GM10847 (cell line): ENCODE results near the gene GRAMD2B.

Experiments used
- POLR2A ChIP-seq: IDR thresholded peaks from 2 replicates; pipeline ENCODE4 v1.6.1; 2011; ENCODE audit not compliant: insufficient read length; ENCODE audit errors: extremely low read depth

GRAMD2B gene

GRCh38 chr5:126460977-126461376 lies 37.8 kb downstream of the GRAMD2B start:
- TF ChIP-seq POLR2A: no peak

GRCh38 chr5:126461838-126462237 lies 38.6 kb downstream of the GRAMD2B start:
- TF ChIP-seq POLR2A: no peak

- TF ChIP-seq POLR2A: no peak
These were observed 39.2 kb downstream of the GRAMD2B start for GRCh38 chr5:126462239-126463014.

GRCh38 chr5:126464016-126464415 lies 40.8 kb downstream of the GRAMD2B start:
- no peak for TF ChIP-seq POLR2A

- no peak for TF ChIP-seq POLR2A
These were observed 41.8 kb downstream of the GRAMD2B start for GRCh38 chr5:126464959-126465358.

GRCh38 chr5:126468091-126468490 lies 44.9 kb downstream of the GRAMD2B start:
- TF ChIP-seq POLR2A: no peak

GRCh38 chr5:126469536-126470316 lies 46.5 kb downstream of the GRAMD2B start:
- no peak for TF ChIP-seq POLR2A

- TF ChIP-seq POLR2A: no peak
These were observed 48.0 kb downstream of the GRAMD2B start for GRCh38 chr5:126471247-126471646.

- no peak for TF ChIP-seq POLR2A
These were observed 48.8 kb downstream of the GRAMD2B start for GRCh38 chr5:126471875-126472537.

- TF ChIP-seq POLR2A: no peak
These were observed 49.3 kb downstream of the GRAMD2B start for GRCh38 chr5:126472538-126472889.

- TF ChIP-seq POLR2A: no peak
These were observed 54.3 kb downstream of the GRAMD2B start for GRCh38 chr5:126477294-126478117.

- no peak for TF ChIP-seq POLR2A
These were observed 56.6 kb downstream of the GRAMD2B start for GRCh38 chr5:126479810-126480209.

- no peak for TF ChIP-seq POLR2A
These were observed 57.6 kb downstream of the GRAMD2B start for GRCh38 chr5:126480824-126481223.

- TF ChIP-seq POLR2A: no peak
These were observed 58.0 kb downstream of the GRAMD2B start for GRCh38 chr5:126481243-126481642.

- TF ChIP-seq POLR2A: no peak
These were observed 59.4 kb downstream of the GRAMD2B start for GRCh38 chr5:126482591-126482990.

GRCh38 chr5:126483156-126483555 lies 59.9 kb downstream of the GRAMD2B start:
- no peak for TF ChIP-seq POLR2A

- no peak for TF ChIP-seq POLR2A
These were observed 61.0 kb downstream of the GRAMD2B start for GRCh38 chr5:126484253-126484652.
